Mesothelial cell of epicardium (in vitro differentiated cells): ENCODE results near the gene DEPDC5. TPM values are rescaled to one million over a fixed set of nuclear protein-coding genes. Genes with fewer than 3 reads are reported as not detected.

Experiments used
- DNase-seq, 2 experiments: peaks; one replicate each; pipeline ENCODE4 v3.0.0; 2021; ENCODE audit warnings: low spot score in 2 of 2; ENCODE audit not compliant: unreplicated experiment in 2 of 2
- H3K27ac Mint-ChIP-seq: 2 replicates; pipeline ENCODE4 v1.8.0; 2021; ENCODE audit warnings: mixed read lengths
- H3K27me3 Mint-ChIP-seq: 2 replicates; pipeline ENCODE4 v1.8.0; 2021; ENCODE audit warnings: low read depth, mixed read lengths
- H3K36me3 Mint-ChIP-seq: 2 replicates; pipeline ENCODE4 v1.8.0; 2021; ENCODE audit warnings: mixed read lengths
- H3K4me1 Mint-ChIP-seq: 2 replicates; pipeline ENCODE4 v1.8.0; 2021; ENCODE audit warnings: mixed read lengths
- H3K4me3 Mint-ChIP-seq: 2 replicates; pipeline ENCODE4 v1.8.0; 2021; ENCODE audit warnings: mild to moderate bottlenecking, moderate library complexity, mixed read lengths
- H3K9me3 Mint-ChIP-seq: 2 replicates; pipeline ENCODE4 v1.8.0; 2021; ENCODE audit warnings: mixed read lengths
- total RNA-seq: library from RNA; stranded (reverse); gene quantifications from 3 replicates; pipeline ENCODE4 v1.2.1, GENCODE V29; 2021
- TF ChIP-seq, protein P1 (sequence below): fragments of 200-600 bp; sonication (generic); IDR thresholded peaks from one replicate; pipeline ENCODE4 v1.5.0; 2021; ENCODE audit warnings: antibody characterized with exemption; ENCODE audit not compliant: unreplicated experiment

Gene DEPDC5
- total RNA-seq, 1 donor from 2014 or later = 38.3 TPM

DNA sequence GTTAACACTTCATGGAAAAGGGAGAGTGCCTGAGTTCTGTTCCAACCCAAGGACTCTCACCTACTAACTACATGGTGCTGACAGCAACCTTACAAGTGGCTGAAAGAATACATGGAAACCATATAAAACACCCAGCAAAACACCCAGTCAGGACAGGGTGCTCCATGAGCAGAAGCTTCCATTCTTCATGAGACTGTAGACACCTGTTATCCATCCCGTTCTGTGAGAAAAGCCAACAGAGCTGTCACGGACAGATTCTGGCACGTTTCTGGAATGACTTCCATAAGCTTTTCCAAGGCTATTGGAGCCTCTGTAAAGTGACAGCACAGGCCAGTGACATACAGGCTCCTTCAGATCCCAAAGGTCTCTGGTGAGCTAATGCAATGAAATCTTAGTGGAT is 27.1 kb upstream of the DEPDC5 start:
- Mint-ChIP-seq H3K9me3 (no peaks in the 10 kb centered on the region), H3K27ac (no peak overlapping the region), H3K36me3 (peaks cover 24% of the 10 kb centered on the region)

DNA sequence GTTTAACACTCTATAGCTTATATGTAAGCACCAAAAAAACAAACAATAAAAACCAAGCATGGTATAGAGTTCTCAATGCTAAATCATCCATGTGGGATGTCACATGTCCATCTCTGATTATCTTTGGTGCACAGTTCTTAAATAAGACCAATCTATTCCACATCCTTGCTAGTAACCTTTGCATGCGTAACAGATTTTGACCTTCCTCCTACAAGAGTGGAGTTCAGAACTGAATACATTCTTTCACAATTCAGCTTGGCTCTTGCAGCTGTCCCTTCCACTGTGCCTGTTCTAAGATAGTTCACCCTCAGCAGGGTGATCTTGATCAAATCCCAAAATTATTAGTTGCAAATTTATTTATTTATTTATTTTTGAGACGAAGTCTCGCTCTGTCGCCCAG is 25.0 kb upstream of the DEPDC5 start:
- H3K9me3 Mint-ChIP-seq = no peaks in the 10 kb centered on the region
- H3K4me1 Mint-ChIP-seq = no peaks in the 10 kb centered on the region
- H3K4me3 Mint-ChIP-seq = no peak overlapping the region
- no peaks in the 10 kb centered on the region for H3K27me3 Mint-ChIP-seq
- no peak overlapping the region for H3K27ac Mint-ChIP-seq
- TF ChIP-seq, protein P1, sequence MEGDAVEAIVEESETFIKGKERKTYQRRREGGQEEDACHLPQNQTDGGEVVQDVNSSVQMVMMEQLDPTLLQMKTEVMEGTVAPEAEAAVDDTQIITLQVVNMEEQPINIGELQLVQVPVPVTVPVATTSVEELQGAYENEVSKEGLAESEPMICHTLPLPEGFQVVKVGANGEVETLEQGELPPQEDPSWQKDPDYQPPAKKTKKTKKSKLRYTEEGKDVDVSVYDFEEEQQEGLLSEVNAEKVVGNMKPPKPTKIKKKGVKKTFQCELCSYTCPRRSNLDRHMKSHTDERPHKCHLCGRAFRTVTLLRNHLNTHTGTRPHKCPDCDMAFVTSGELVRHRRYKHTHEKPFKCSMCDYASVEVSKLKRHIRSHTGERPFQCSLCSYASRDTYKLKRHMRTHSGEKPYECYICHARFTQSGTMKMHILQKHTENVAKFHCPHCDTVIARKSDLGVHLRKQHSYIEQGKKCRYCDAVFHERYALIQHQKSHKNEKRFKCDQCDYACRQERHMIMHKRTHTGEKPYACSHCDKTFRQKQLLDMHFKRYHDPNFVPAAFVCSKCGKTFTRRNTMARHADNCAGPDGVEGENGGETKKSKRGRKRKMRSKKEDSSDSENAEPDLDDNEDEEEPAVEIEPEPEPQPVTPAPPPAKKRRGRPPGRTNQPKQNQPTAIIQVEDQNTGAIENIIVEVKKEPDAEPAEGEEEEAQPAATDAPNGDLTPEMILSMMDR = no peak
- no peak for DNase-seq
- peaks cover 17% of the 10 kb centered on the region for H3K36me3 Mint-ChIP-seq

More for the DNA sequence above, 27.1 kb upstream of the DEPDC5 start:
- H3K4me1 Mint-ChIP-seq = no peaks in the 10 kb centered on the region
- TF ChIP-seq, protein P1 = no peak
- H3K27me3 Mint-ChIP-seq = no peaks in the 10 kb centered on the region
- H3K4me3 Mint-ChIP-seq = no peak overlapping the region
- DNase-seq = no peak

GRCh38 chr22:31730344-31730711 is 23.5 kb upstream of the DEPDC5 start:
- Mint-ChIP-seq H3K4me3 (no peak overlapping the region), H3K36me3 (peaks cover 15% of the 10 kb centered on the region), H3K27me3 (no peaks in the 10 kb centered on the region), H3K27ac (no peak overlapping the region), H3K4me1 (no peaks in the 10 kb centered on the region), H3K9me3 (no peaks in the 10 kb centered on the region)
- DNase-seq = no peak
- TF ChIP-seq, protein P1 = no peak

DNA sequence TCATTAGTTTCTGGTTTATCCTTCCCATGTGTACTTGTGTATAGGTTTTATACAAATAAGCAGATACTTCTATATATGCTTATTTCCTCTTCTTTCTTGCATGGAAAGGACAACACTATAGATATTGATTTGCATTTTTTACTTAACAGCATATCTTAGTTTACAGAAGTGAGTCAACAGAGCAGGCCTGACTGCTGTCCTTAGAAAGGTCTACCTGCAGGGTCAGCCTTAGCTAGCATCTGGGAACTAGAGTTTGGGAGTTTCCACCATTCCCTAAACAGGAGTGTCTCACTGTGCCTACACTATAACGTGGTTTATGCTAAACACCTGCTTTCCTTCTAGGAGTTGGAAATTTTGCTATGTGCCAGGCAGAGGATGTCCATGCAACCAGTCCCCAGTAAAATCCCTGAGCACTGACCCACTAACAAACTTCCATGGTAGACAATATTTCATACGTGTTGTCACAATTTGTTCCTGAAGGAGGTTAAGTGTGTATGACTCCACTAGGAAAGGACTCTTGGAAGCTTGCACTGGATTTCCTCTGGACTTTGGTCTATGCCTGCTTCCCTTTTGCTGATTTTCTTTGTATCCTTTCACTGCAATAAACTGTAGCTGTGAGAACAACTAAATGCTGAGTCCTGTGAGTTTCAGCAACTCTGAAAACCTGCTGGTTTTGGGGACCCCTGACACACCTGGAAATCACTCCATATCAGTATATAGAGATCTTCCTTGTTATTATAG is 21.6 kb upstream of the DEPDC5 start:
- Mint-ChIP-seq H3K27me3 (no peaks in the 10 kb centered on the region), H3K9me3 (no peaks in the 10 kb centered on the region), H3K36me3 (peaks cover 18% of the 10 kb centered on the region), H3K27ac (peak overlapping the region; percentile 9), H3K4me3 (no peak overlapping the region), H3K4me1 (no peaks in the 10 kb centered on the region)
- DNase-seq = no peak
- TF ChIP-seq, protein P1 = no peak

- no peaks in the 10 kb centered on the region for H3K27me3 Mint-ChIP-seq
Observed at GRCh38 chr22:31733580-31734079, 20.2 kb upstream of the DEPDC5 start.

More at GRCh38 chr22:31733580-31734079, 20.2 kb upstream of the DEPDC5 start:
- H3K4me3 Mint-ChIP-seq = no peak overlapping the region
- no peak overlapping the region for H3K27ac Mint-ChIP-seq
- no peaks in the 10 kb centered on the region for H3K9me3 Mint-ChIP-seq
- no peaks in the 10 kb centered on the region for H3K4me1 Mint-ChIP-seq
- DNase-seq = no peak
- TF ChIP-seq, protein P1 = no peak
- H3K36me3 Mint-ChIP-seq = peaks cover 26% of the 10 kb centered on the region
